Esophagus squamous epithelium (tissue), 4 donors: ENCODE results near the gene KLF3.

Experiments used
- CTCF ChIP-seq, 6 experiments: fragments of 450-650 bp in 4 of 6; fragments of 200-600 bp in 2 of 6; sonication (generic) in 2 of 6; IDR thresholded peaks; one replicate each; pipeline ENCODE4 v1.5.1; 2016 to 2019; ENCODE audit warnings: antibody characterized with exemption in 6 of 6, mild to moderate bottlenecking in 4 of 6, moderate library complexity in 4 of 6
- POLR2A ChIP-seq, 4 donors: fragments of 450-650 bp; IDR thresholded peaks; one replicate each; pipeline ENCODE4 v1.6.1; 2017; ENCODE audit warnings: antibody characterized with exemption in 4 of 4, mild to moderate bottlenecking in 4 of 4, moderate library complexity in 3 of 4

GRCh38 chr4:38647101-38647819 is 16.7 kb upstream of the KLF3 start:
- TF ChIP-seq CTCF (IDR thresholded peaks at IDR 0.05) (no peak), POLR2A (IDR thresholded peaks at IDR 0.05) (no peak)
